NCI-H2196 (cell line): ENCODE results near the gene CNTNAP2.
"Not testable (repeated sequence)": the region's sequence is repeated elsewhere in the genome, so short reads cannot be mapped to it uniquely, and the experiment has no call there.

Experiments
- DNase-seq: peaks from one replicate; lab custom pipeline; 2025; ENCODE audit not compliant: unreplicated experiment; lab: John Stamatoyannopoulos, UW

CNTNAP2 gene

GRCh38 chr7:147071536-147071935 is 954.9 kb downstream of the CNTNAP2 start:
- no peak for DNase-seq

- DNase-seq = no peak
These were observed 961.7 kb downstream of the CNTNAP2 start for GRCh38 chr7:147078312-147078711.

GRCh38 chr7:147079083-147079482 is 962.5 kb downstream of the CNTNAP2 start:
- no peak for DNase-seq

- DNase-seq = no peak
These were observed 963.4 kb downstream of the CNTNAP2 start for GRCh38 chr7:147079921-147080420.

- DNase-seq = no peak
These were observed 964.5 kb downstream of the CNTNAP2 start for GRCh38 chr7:147081117-147081516.

GRCh38 chr7:147089051-147089461 is 972.5 kb downstream of the CNTNAP2 start:
- no peak for DNase-seq

GRCh38 chr7:147089608-147090007 is 973.0 kb downstream of the CNTNAP2 start:
- no peak for DNase-seq

GRCh38 chr7:147096629-147097028 is 980.0 kb downstream of the CNTNAP2 start:
- no peak for DNase-seq

- DNase-seq = no peak
These were observed 986.6 kb downstream of the CNTNAP2 start for GRCh38 chr7:147103224-147103623.

- DNase-seq = no peak
These were observed 990.1 kb downstream of the CNTNAP2 start for GRCh38 chr7:147106746-147107145.

GRCh38 chr7:147114525-147114924 is 997.9 kb downstream of the CNTNAP2 start:
- DNase-seq = not testable (repeated sequence)

- DNase-seq = no peak
These were observed 1019.8 kb downstream of the CNTNAP2 start for GRCh38 chr7:147136352-147136751.

- DNase-seq = no peak
These were observed 1028.6 kb downstream of the CNTNAP2 start for GRCh38 chr7:147145194-147145593.

GRCh38 chr7:147146169-147146568 is 1029.6 kb downstream of the CNTNAP2 start:
- no peak for DNase-seq

- DNase-seq = peak; percentile 25
These were observed 1035.1 kb downstream of the CNTNAP2 start for GRCh38 chr7:147151661-147152060.

GRCh38 chr7:147153571-147153970 is 1037.0 kb downstream of the CNTNAP2 start:
- no peak for DNase-seq

GRCh38 chr7:147161405-147161804 is 1044.8 kb downstream of the CNTNAP2 start:
- no peak for DNase-seq

- DNase-seq = no peak
These were observed 1053.9 kb downstream of the CNTNAP2 start for GRCh38 chr7:147170341-147171012.

- no peak for DNase-seq
These were observed 1054.4 kb downstream of the CNTNAP2 start for GRCh38 chr7:147171013-147171391.

- no peak for DNase-seq
These were observed 1057.3 kb downstream of the CNTNAP2 start for GRCh38 chr7:147173883-147174282.

- DNase-seq = no peak
These were observed 1066.3 kb downstream of the CNTNAP2 start for GRCh38 chr7:147182874-147183273.

- no peak for DNase-seq
These were observed 1066.7 kb downstream of the CNTNAP2 start for GRCh38 chr7:147183276-147183675.

- no peak for DNase-seq
These were observed 1071.9 kb downstream of the CNTNAP2 start for GRCh38 chr7:147188467-147188866.
